ENCODE results near the gene TAF7L.

TAF7L gene

DNA sequence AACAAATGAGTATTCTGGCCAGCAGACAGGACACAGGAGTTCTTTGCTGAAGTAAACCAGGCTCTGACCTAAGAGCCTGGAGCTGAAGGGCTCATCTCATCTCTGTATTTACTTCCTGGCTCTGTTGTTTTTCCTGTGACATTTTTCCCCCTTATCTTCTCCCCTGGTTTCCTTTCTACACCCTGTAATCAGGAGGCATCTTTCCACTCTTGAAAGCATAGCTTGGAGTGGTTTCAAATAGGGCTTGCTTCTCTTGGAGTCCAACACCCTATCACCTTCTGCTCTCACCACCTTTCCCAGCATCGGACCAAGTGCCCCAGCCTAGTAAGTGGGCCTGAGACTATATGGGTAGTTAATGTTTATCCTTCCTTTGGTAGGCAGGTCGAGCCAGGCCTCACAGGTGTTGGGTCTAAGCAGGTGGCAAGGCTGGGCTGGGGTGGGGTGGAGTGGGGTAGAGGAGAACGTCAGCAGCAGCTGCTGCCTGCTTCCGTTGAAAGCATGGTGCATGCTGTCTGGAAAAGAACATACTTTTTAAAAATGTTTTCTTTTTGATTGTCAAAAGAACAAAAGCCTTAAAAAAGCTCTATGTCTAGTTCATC is 70.4 kb downstream of the TAF7L start:
- no peak for DNase-seq

DNA sequence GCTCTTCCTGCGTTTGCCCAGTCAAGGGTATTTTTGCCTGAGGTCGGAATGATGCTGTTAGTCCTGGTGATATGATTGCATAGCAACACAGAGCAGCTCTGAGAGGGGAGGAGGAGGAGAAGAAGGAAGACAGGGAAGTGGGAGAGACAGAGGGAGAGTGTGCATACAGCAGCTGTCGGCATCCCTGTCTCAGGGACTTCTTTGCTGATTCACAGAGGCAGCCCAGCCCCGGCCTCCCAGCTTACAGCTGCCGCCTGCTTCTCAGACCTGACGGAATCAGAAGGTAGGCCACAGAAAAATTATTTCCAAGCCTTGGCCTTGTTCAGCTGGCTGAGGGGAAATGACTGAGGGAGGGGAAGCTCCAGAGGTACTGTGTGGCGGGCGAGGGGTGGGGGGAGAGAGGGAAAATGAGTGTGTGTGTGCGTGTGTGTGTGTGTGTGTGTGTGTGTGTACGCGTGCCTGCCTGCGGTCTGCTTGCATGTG is 71.2 kb downstream of the TAF7L start:
- DNase-seq = no peak

DNA sequence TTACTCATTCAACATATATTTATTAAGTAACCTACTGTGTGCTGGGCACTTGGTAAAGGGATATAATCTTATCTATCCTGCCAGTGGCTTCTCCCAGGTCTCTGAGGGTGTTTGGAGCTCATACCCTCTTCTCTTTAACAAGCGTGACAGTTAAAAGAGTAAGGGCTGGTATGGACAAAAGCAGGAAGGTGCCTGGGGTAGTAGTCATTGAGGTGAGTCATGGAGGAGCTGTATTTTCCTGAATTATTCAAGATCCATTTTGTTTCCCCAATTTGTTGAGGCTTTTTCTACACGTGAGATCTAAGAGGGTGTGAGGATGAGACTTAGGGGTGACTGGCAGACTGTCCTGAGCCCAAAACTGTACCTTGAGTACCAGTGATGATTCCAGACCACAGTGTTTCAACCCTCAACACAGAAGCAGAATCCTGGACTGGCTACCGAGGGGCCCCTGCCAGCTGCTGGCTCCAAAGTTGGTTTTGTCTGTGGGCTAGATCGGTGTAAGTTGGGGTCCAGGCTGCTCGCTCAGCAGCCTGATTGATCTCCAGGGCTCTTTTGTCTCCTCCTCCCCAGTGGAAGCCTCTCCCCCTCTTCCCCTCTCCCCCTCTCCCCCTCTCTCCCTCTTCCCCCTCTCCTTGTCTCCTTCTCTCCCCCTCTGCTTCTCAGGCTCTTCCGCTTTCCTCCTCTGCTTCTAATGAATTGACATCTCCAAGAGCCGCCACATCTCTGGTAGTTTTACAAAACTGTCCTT is 71.8 kb downstream of the TAF7L start, which contains the start of gene DRP2:
TSS of gene DRP2 (plus strand) at position 671 of the 748 bp plus-strand sequence. CDS start 11,862 bp downstream, outside the sequence.
- no peak for DNase-seq
